Prostate gland (tissue), 2 donors: ENCODE measurements around the gene EIF2B1. TPM values are rescaled to one million over a fixed set of nuclear protein-coding genes. Genes with fewer than 3 reads are reported as not detected.
A peak's percentile ranks its signal among the peaks of the same experiment; 100 is the strongest.

ENCODE experiments used
- DNase-seq: peaks from one replicate; pipeline ENCODE4 v3.0.0-alpha.2; 2019; ENCODE audit warnings: low spot score
- H3K27ac ChIP-seq, 2 donors: fragments of 200-600 bp; sonication (generic); 2 replicates each; pipeline ENCODE4 v1.5.1; 2017 to 2019
- H3K27me3 ChIP-seq: fragments of 200-600 bp; sonication (generic); replicated peaks from 2 replicates; pipeline ENCODE4 v1.5.1; 2019; ENCODE audit not compliant: insufficient read depth
- H3K36me3 ChIP-seq, 2 donors: fragments of 200-600 bp; sonication (generic); 1 replicate in 1 of 2; 2 replicates in 1 of 2; pipeline versions ENCODE4 v1.5.1 to v1.8.1; 2017 to 2019
- H3K4me1 ChIP-seq: fragments of 200-600 bp; sonication (generic); replicated peaks from 2 replicates; pipeline ENCODE4 v1.5.1; 2019
- H3K4me3 ChIP-seq, 2 donors: fragments of 200-600 bp; sonication (generic); 2 replicates each; pipeline ENCODE4 v1.5.1; 2017 to 2019
- H3K9me3 ChIP-seq: fragments of 200-600 bp; sonication (generic); 2 replicates; pipeline ENCODE4 v1.5.1; 2017
- POLR2A ChIP-seq: fragments of 450-650 bp; IDR thresholded peaks from one replicate; pipeline ENCODE4 v1.6.1; 2016; ENCODE audit warnings: antibody characterized with exemption, mild to moderate bottlenecking
- POLR2AphosphoS5 ChIP-seq: sonication (generic); formaldehyde crosslinking; IDR thresholded peaks from one replicate; pipeline ENCODE4 v1.6.1; 2017; ENCODE audit warnings: antibody characterized with exemption
- WGBS: methylation state at CpG from one replicate; pipeline ENCODE4 v1.1.5; 2018; 5-methylcytosine and 5-hydroxymethylcytosine counted together
- intact Hi-C: fragments of 100-400 bp; cut with DNase I; formaldehyde crosslinking; loops from one replicate; pipeline ENCODE4 v1.14.2; 2022
- total RNA-seq, 2 donors: library from RNA; depleted of rRNA; stranded (reverse); fragments of >200 nt; gene quantifications; one replicate each; pipeline ENCODE4 v1.1.0, GENCODE V29; 2016
- TF ChIP-seq, protein P1 (sequence below), 4 experiments: fragments of 200-600 bp in 2 of 4; fragments of 450-650 bp in 2 of 4; sonication (generic) in 2 of 4; IDR thresholded peaks; 1 replicate in 3 of 4; 2 replicates in 1 of 4; pipeline ENCODE4 v1.5.1; 2016 to 2019; ENCODE audit warnings: antibody characterized with exemption in 4 of 4, mild to moderate bottlenecking in 2 of 4, moderate library complexity in 2 of 4

The EIF2B1 gene
- total RNA-seq, 2 donors from 2014 or later, result 98.7 to 122 TPM

DNA sequence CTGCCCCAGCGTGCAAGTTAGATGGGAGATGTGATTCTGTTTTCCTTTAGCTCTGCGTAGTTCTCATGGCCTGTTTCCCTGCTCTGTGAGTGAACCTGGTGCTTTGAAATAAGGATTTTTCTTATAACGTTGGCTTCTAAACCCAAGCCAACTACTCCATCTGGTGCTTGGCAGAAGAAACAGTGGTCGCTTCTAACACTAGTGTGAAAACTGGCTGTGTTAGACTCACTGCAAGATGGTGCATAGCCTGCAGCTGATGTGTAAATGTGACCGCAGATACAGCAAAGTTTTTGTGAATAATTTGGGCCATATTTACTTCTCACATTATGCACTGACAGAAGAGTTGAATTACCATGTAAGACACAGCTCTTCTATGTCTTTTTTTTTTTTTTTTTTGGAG, 12.4 kb upstream of the EIF2B1 start:
- 81% methylated on average over 5 of the region's 5 CpGs for WGBS
- peaks cover 4 to 8% of the 10 kb centered on the region in 2 donors for H3K36me3 ChIP-seq

DNA sequence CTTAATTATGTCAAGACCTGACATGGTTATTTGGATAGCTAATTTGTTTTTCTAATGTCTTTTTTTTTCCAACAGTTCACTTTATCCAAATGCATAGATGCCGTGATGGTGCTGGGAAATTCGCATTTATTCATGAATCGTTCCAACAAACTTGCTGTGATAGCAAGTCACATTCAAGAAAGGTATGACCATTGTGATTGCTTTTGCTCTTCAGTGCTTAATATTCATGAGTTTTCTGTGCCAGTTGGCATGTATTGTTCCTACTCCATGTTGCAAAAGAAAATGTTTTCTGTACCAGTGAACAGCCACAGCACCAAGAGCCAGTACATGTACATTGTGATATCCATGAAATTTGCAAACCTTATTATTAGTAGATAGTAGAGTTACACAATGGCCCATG, 11.9 kb upstream of the EIF2B1 start:
- Histone ChIP-seq H3K4me1 (no peaks in the 10 kb centered on the region), H3K36me3 (peaks cover 4 to 8% of the 10 kb centered on the region in 2 donors), H3K4me3 (no peak overlapping the region), H3K27me3 (no peaks in the 10 kb centered on the region), H3K27ac (no peak overlapping the region), H3K9me3 (no peaks in the 10 kb centered on the region)
- WGBS, result 97% methylated on average over 3 of the region's 3 CpGs
- TF ChIP-seq, protein P1, sequence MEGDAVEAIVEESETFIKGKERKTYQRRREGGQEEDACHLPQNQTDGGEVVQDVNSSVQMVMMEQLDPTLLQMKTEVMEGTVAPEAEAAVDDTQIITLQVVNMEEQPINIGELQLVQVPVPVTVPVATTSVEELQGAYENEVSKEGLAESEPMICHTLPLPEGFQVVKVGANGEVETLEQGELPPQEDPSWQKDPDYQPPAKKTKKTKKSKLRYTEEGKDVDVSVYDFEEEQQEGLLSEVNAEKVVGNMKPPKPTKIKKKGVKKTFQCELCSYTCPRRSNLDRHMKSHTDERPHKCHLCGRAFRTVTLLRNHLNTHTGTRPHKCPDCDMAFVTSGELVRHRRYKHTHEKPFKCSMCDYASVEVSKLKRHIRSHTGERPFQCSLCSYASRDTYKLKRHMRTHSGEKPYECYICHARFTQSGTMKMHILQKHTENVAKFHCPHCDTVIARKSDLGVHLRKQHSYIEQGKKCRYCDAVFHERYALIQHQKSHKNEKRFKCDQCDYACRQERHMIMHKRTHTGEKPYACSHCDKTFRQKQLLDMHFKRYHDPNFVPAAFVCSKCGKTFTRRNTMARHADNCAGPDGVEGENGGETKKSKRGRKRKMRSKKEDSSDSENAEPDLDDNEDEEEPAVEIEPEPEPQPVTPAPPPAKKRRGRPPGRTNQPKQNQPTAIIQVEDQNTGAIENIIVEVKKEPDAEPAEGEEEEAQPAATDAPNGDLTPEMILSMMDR (IDR thresholded peaks at IDR 0.05), result no peak
- TF ChIP-seq POLR2AphosphoS5 (no peak), POLR2A (no peak)
- DNase-seq, result no peak
- intact Hi-C loops, result no loop called here

More for the DNA sequence above, 12.4 kb upstream of the EIF2B1 start:
- no peak overlapping the region for H3K27ac ChIP-seq
- TF ChIP-seq, protein P1 (IDR thresholded peaks at IDR 0.05), result no peak
- no peak for TF ChIP-seq POLR2A
- no peak for TF ChIP-seq POLR2AphosphoS5
- no peak overlapping the region for H3K4me3 ChIP-seq
- DNase-seq, result no peak
- intact Hi-C loops, result no loop called here
- H3K27me3 ChIP-seq, result no peaks in the 10 kb centered on the region
- H3K9me3 ChIP-seq, result no peaks in the 10 kb centered on the region
- no peaks in the 10 kb centered on the region for H3K4me1 ChIP-seq

DNA sequence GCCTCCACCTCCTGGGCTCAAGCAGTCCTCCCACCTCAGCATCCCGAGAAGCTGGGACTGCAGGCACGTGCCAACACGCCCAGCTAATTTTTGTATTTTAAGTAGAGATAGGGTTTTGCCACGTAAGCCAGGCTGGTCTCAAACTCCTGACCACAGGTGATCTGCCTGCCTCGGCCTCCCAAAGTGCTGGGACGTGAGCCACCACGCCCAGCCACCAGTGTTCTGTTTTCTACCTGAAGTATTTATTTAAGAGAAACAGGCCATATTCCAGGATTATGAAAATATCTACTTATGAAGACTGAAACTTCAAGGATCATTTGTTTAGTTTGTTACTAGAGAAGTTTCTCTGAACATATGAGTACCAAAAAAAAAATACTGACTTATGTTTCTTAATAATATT, 10.4 kb upstream of the EIF2B1 start:
- no peak for DNase-seq
- Histone ChIP-seq H3K27me3 (no peaks in the 10 kb centered on the region), H3K36me3 (peaks cover 4 to 8% of the 10 kb centered on the region in 2 donors), H3K4me3 (no peak overlapping the region), H3K27ac (no peak overlapping the region), H3K4me1 (no peaks in the 10 kb centered on the region), H3K9me3 (no peaks in the 10 kb centered on the region)
- no peak for TF ChIP-seq POLR2A
- TF ChIP-seq POLR2AphosphoS5, result no peak
- TF ChIP-seq, protein P1 (IDR thresholded peaks at IDR 0.05), result no peak
- 77% methylated on average over 7 of the region's 7 CpGs for WGBS
- intact Hi-C loops, result no loop called here

DNA sequence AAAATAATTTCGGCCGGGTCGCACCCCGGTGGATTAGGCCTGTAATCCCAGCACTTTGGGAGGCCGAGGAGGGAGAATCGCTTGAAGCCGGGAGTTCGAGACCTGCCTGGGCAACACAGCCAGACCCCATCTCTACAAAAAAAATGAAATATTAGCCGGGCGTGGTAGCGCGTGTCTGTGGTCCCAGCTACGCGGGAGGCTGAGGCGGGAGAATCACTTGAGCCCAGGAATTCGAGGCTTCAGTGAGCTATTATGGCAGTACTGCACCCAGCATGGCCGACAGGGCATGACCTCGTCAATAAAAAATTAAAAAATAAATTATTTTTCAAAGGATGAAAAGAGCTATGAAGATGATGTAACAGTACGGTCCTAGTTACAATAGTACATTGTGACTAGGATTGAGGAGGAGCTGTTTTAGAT, 666 bp upstream of the EIF2B1 start:
- H3K36me3 ChIP-seq, result no peaks in the 10 kb centered on the region
- H3K27ac ChIP-seq, result peak overlapping the region; percentile 67 to 70
- no peaks in the 10 kb centered on the region for H3K9me3 ChIP-seq
- intact Hi-C loops, result no loop called here
- peak overlapping the region; percentile 65 to 90 for H3K4me3 ChIP-seq
- H3K4me1 ChIP-seq, result peaks cover 4% of the 10 kb centered on the region
- DNase-seq, result no peak
- TF ChIP-seq, protein P1 (IDR thresholded peaks at IDR 0.05), result no peak
- TF ChIP-seq POLR2A, result no peak
- no peak for TF ChIP-seq POLR2AphosphoS5
- no peaks in the 10 kb centered on the region for H3K27me3 ChIP-seq
- WGBS, result 16% methylated on average over 19 of the region's 19 CpGs

- H3K27ac ChIP-seq, result no peak overlapping the region
- WGBS, result 81% methylated on average over 15 of the region's 15 CpGs
Measured at GRCh38 chr12:123621619-123622530, 11.6 kb downstream of the EIF2B1 start.

More at GRCh38 chr12:123621619-123622530, 11.6 kb downstream of the EIF2B1 start:
- Histone ChIP-seq H3K9me3 (no peaks in the 10 kb centered on the region), H3K27me3 (no peaks in the 10 kb centered on the region), H3K4me3 (no peak overlapping the region), H3K36me3 (peaks cover 10 to 12% of the 10 kb centered on the region in 2 donors), H3K4me1 (no peaks in the 10 kb centered on the region)
- no peak for DNase-seq
- TF ChIP-seq POLR2A (no peak), POLR2AphosphoS5 (no peak)
- TF ChIP-seq, protein P1 (IDR thresholded peaks at IDR 0.05), result no peak
- intact Hi-C loops, result no loop called here
